HG02763 (cell line): Measurements from ENCODE around the gene RAMP1.
"Not testable (repeated sequence)": the region's sequence is repeated elsewhere in the genome, so short reads cannot be mapped to it uniquely, and the experiment has no call there.

Source experiments
- ATAC-seq: cut with Tn5 transposase; IDR thresholded peaks from one replicate; pipeline ENCODE4 v1.9.1; 2021; ENCODE audit warnings: mild to moderate bottlenecking, moderate library complexity; ENCODE audit not compliant: unreplicated experiment

RAMP1 gene

GRCh38 chr2:237859533-237860272, at the start of gene RAMP1:
RAMP1 (plus strand) TSS chr2:237859623; CDS start chr2:237859676, 53 bp downstream.
- ATAC-seq = no peak

GRCh38 chr2:237815637-237816036, 43.8 kb upstream of the RAMP1 start:
- no peak for ATAC-seq

GRCh38 chr2:237816531-237816930, 42.9 kb upstream of the RAMP1 start:
- no peak for ATAC-seq

- no peak for ATAC-seq
Measured at GRCh38 chr2:237818066-237818473, 41.4 kb upstream of the RAMP1 start.

- ATAC-seq = no peak
Measured at GRCh38 chr2:237819231-237819630, 40.2 kb upstream of the RAMP1 start.

GRCh38 chr2:237820421-237820820, 39.0 kb upstream of the RAMP1 start:
- ATAC-seq = no peak

- ATAC-seq = no peak
Measured at GRCh38 chr2:237823544-237823943, 35.9 kb upstream of the RAMP1 start.

- no peak for ATAC-seq
Measured at GRCh38 chr2:237824085-237824484, 35.3 kb upstream of the RAMP1 start.

GRCh38 chr2:237827421-237827987, 31.9 kb upstream of the RAMP1 start:
- ATAC-seq = no peak

- ATAC-seq = no peak
Measured at GRCh38 chr2:237830522-237830921, 28.9 kb upstream of the RAMP1 start.

- no peak for ATAC-seq
Measured at GRCh38 chr2:237833546-237833945, 25.9 kb upstream of the RAMP1 start.

- no peak for ATAC-seq
Measured at GRCh38 chr2:237835372-237835771, 24.1 kb upstream of the RAMP1 start.

GRCh38 chr2:237841051-237841450, 18.4 kb upstream of the RAMP1 start:
- ATAC-seq = no peak

GRCh38 chr2:237848940-237849339, 10.5 kb upstream of the RAMP1 start:
- ATAC-seq = not testable (repeated sequence)

- ATAC-seq = no peak
Measured at GRCh38 chr2:237854295-237854694, 5.1 kb upstream of the RAMP1 start.

GRCh38 chr2:237857791-237858190, 1.6 kb upstream of the RAMP1 start:
- ATAC-seq = no peak

GRCh38 chr2:237858294-237859081, 935 bp upstream of the RAMP1 start:
- no peak for ATAC-seq

- ATAC-seq = no peak
Measured at GRCh38 chr2:237859082-237859433, 365 bp upstream of the RAMP1 start.

- no peak for ATAC-seq
Measured at GRCh38 chr2:237860273-237860935, 981 bp downstream of the RAMP1 start.

- no peak for ATAC-seq
Measured at GRCh38 chr2:237861875-237862527, 2.6 kb downstream of the RAMP1 start.

GRCh38 chr2:237862528-237862895, 3.1 kb downstream of the RAMP1 start:
- ATAC-seq = no peak
